Stimulated activated CD8-positive, alpha-beta memory T cell treated with anti-CD3 and anti-CD28 coated beads, Interleukin-7, amount 100 ng/mL, for 48 hours (primary cell): ENCODE results near the gene TOPAZ1.

Source experiments
- DNase-seq, 2 donors: peaks; one replicate each; pipeline ENCODE4 v3.0.0-alpha.2; 2020; ENCODE audit warnings: low read depth in 1 of 2; ENCODE audit errors: extremely low read depth in 1 of 2

The TOPAZ1 gene

GRCh38 chr3:44241706-44242105 is at the start of gene TOPAZ1:
TSS of gene TOPAZ1 (plus strand) at chr3:44241886. CDS start at chr3:44242054, 168 bp downstream.
- no peak for DNase-seq

GRCh38 chr3:44198284-44199269 is 43.1 kb upstream of the TOPAZ1 start:
- DNase-seq = peak; percentile 23 to 34

GRCh38 chr3:44206261-44206660 is 35.4 kb upstream of the TOPAZ1 start:
- no peak for DNase-seq

- no peak for DNase-seq
Measured at GRCh38 chr3:44206862-44207652, 34.6 kb upstream of the TOPAZ1 start.

GRCh38 chr3:44208086-44208485 is 33.6 kb upstream of the TOPAZ1 start:
- DNase-seq = no peak

GRCh38 chr3:44208568-44208967 is 33.1 kb upstream of the TOPAZ1 start:
- DNase-seq = no peak

GRCh38 chr3:44210967-44211366 is 30.7 kb upstream of the TOPAZ1 start:
- no peak for DNase-seq

GRCh38 chr3:44222337-44222736 is 19.3 kb upstream of the TOPAZ1 start:
- no peak for DNase-seq

- no peak for DNase-seq
Measured at GRCh38 chr3:44223299-44223698, 18.4 kb upstream of the TOPAZ1 start.

- DNase-seq = no peak
Measured at GRCh38 chr3:44224131-44224530, 17.6 kb upstream of the TOPAZ1 start.

- no peak for DNase-seq
Measured at GRCh38 chr3:44226573-44226972, 15.1 kb upstream of the TOPAZ1 start.

GRCh38 chr3:44227632-44228031 is 14.1 kb upstream of the TOPAZ1 start:
- DNase-seq = no peak

GRCh38 chr3:44228900-44229299 is 12.8 kb upstream of the TOPAZ1 start:
- DNase-seq = no peak

GRCh38 chr3:44232407-44232806 is 9.3 kb upstream of the TOPAZ1 start:
- no peak for DNase-seq

- DNase-seq = no peak
Measured at GRCh38 chr3:44234648-44235268, 6.9 kb upstream of the TOPAZ1 start.

GRCh38 chr3:44235604-44236484 is 5.8 kb upstream of the TOPAZ1 start:
- DNase-seq = peak; percentile 2 to 29

GRCh38 chr3:44236485-44236908 is 5.2 kb upstream of the TOPAZ1 start:
- DNase-seq = no peak

GRCh38 chr3:44237161-44237560 is 4.5 kb upstream of the TOPAZ1 start:
- DNase-seq = no peak

- no peak for DNase-seq
Measured at GRCh38 chr3:44237665-44238064, 4.0 kb upstream of the TOPAZ1 start.

- no peak for DNase-seq
Measured at GRCh38 chr3:44238889-44239288, 2.8 kb upstream of the TOPAZ1 start.
